Activated CD8-positive, alpha-beta memory T cell treated with anti-CD3 and anti-CD28 coated beads, Interleukin-2, amount 50 U/mL, for 1 hour (primary cell): ENCODE measurements around the gene BICRA.

Experiments
- DNase-seq: peaks from one replicate; pipeline ENCODE4 v3.0.0-alpha.2; 2020; ENCODE audit errors: extremely low read depth

The BICRA gene

DNA sequence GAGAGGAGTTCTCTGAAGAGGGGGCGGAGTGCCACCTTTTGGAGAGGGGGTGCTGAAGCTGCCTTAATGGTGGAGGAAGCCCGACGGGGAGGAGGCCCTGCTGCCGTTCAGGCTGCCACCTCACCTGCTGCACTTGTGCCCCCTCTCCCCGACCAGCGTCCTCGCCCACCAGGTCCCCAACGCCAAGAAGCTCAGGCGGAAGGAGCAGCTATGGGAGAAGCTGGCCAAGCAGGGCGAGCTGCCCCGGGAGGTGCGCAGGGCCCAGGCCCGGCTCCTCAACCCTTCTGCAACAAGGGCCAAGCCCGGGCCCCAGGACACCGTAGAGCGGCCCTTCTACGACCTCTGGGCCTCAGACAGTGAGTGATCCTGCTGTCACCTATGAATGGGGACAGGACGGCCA is 141.8 kb downstream of the BICRA start:
- no peak for DNase-seq

DNA sequence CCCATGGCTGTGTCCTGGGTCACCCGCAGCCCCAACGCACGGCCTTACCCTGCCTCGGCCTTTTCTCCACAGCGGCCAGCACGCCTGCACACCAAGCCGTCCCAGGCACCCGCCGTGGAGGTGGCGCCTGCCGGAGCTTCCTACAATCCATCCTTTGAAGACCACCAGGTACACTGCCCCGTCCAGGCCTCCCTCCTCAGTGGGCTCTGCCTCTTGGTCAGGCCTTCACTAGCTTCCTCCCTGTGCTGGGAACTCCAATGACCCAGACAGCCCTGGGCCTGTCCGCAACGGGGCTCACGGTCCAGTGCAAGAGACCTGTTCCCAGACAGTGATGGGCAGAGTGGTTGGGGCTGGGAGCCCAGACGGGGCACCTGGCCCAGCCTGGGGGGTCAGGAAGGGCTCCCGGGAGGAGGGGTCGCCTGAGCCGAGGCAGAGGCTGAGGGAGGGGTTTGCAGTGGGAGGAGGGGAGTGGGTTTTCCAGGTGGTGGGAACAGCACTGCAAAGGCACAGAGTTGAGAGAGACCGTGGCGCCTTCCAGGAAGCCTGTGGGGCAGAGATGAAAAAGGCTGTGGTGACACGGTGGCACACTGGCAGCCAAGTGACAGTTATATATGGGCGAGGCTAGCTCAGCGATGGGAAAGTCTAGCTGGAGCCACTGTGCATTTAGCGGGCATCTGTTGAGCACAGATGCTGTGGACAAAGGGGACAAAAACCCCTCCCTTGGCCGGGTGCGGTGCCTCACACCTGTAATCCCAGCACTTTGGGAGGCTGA is 143.7 kb downstream of the BICRA start:
- DNase-seq = no peak
